WERI-Rb-1 (cell line): ENCODE data around the gene LDOC1.
"Not testable (repeated sequence)": the region's sequence is repeated elsewhere in the genome, so short reads cannot be mapped to it uniquely, and the experiment has no call there.

Source experiments
- DNase-seq: peaks from one replicate; pipeline ENCODE4 v3.0.0-alpha.2; 2020
- H3K27ac ChIP-seq: fragments of 250-450 bp; sonication (Bioruptor Pico); 2 replicates; pipeline ENCODE4 v1.5.1; 2020; ENCODE audit warnings: mild to moderate bottlenecking, moderate library complexity
- H3K27me3 ChIP-seq: fragments of 250-450 bp; sonication (Bioruptor Pico); 2 replicates; pipeline ENCODE4 v1.5.1; 2021; ENCODE audit warnings: mild to moderate bottlenecking, low read depth, moderate library complexity; ENCODE audit not compliant: insufficient read depth, severe bottlenecking
- H3K36me3 ChIP-seq: fragments of 250-450 bp; sonication (Bioruptor Pico); 2 replicates; pipeline ENCODE4 v1.5.1; 2020; ENCODE audit warnings: mild to moderate bottlenecking, moderate library complexity
- H3K4me3 ChIP-seq: 2 replicates; pipeline ENCODE4 v1.5.1; 2011; ENCODE audit warnings: low read depth, mild to moderate bottlenecking, control low read depth, low read length
- H3K9me3 ChIP-seq: fragments of 250-450 bp; sonication (Bioruptor Pico); 2 replicates; pipeline ENCODE4 v1.5.1; 2021; ENCODE audit warnings: mild to moderate bottlenecking, moderate library complexity; ENCODE audit not compliant: severe bottlenecking
- TF ChIP-seq, protein P1 (sequence below): IDR thresholded peaks from 2 replicates; pipeline ENCODE4 v1.5.1; 2011; ENCODE audit warnings: low read depth, mild to moderate bottlenecking, control low read depth, inconsistent platforms, low read length

The LDOC1 gene

DNA sequence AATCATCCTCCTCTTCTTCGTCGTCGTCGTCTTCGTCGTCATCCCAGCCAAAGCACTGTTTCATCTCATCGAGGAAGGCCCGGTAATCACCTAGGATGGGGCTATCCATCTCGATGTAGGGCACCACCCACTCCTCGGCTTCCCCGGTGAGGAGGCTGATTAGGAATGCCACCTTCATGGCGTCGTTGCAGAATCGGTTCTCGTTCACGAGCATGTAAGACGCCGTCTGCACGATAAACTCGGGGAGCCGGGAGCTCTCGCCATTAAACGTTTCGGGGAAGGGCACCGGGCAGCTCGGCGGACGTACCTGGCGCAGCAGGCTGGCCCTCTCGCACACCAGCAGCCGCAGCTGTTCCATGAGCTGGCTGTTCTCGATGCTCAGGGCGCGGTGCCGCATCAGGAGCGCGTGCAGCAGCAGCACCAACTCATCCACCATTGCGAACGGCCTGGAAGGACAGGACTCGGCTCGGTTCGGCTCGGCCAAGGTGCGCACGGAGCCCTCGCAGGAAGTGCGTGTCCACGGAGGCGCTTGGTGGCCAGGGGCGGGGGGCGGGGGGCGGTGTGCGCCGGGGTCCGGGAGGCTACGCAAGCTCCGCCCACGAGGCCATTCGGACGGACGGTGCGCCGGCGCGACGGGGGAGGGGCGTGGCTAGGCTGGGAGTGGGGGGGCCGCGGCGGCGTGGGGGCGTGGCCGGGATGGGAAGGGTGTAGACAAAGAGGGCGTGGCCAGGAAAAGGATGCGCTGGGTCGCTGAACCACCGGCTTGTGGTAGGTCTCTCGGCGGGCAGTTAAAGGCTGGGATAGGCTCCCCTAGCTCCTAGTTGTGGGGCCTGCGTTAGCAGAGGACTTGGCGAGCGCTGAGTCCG lies at the start of gene LDOC1:
Gene LDOC1 (minus strand): TSS at position 544 of the 866 bp plus-strand sequence. CDS start 108 bp downstream, at position 436.
- TF ChIP-seq, protein P1, sequence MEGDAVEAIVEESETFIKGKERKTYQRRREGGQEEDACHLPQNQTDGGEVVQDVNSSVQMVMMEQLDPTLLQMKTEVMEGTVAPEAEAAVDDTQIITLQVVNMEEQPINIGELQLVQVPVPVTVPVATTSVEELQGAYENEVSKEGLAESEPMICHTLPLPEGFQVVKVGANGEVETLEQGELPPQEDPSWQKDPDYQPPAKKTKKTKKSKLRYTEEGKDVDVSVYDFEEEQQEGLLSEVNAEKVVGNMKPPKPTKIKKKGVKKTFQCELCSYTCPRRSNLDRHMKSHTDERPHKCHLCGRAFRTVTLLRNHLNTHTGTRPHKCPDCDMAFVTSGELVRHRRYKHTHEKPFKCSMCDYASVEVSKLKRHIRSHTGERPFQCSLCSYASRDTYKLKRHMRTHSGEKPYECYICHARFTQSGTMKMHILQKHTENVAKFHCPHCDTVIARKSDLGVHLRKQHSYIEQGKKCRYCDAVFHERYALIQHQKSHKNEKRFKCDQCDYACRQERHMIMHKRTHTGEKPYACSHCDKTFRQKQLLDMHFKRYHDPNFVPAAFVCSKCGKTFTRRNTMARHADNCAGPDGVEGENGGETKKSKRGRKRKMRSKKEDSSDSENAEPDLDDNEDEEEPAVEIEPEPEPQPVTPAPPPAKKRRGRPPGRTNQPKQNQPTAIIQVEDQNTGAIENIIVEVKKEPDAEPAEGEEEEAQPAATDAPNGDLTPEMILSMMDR = no peak
- no peak for DNase-seq
- Histone ChIP-seq H3K36me3 (no peaks in the 10 kb centered on the region), H3K4me3 (no peak within 1 kb of the TSS), H3K27ac (no peak within 1 kb of the TSS), H3K27me3 (peaks cover 72% of the 10 kb centered on the region), H3K9me3 (no peaks in the 10 kb centered on the region)

DNA sequence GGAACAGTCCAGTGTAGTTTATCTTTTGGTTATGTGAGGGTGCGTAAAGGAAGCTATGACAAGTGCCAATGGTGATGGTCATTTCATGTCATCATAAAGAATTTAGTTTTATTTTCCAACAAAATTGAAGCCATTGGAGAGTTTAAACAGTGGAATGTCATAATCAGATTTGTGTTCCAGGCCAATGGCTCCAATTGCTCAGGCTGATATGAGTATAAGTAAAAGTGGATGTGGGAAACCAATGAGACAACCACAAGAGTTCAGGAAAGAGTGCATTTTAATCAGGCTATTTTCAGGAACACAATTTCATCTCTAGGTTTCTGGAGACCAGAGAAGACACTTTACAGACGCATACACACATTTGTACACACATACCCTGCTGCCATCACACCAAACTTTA lies 44.7 kb upstream of the LDOC1 start:
- no peak overlapping the region for H3K27ac ChIP-seq

DNA sequence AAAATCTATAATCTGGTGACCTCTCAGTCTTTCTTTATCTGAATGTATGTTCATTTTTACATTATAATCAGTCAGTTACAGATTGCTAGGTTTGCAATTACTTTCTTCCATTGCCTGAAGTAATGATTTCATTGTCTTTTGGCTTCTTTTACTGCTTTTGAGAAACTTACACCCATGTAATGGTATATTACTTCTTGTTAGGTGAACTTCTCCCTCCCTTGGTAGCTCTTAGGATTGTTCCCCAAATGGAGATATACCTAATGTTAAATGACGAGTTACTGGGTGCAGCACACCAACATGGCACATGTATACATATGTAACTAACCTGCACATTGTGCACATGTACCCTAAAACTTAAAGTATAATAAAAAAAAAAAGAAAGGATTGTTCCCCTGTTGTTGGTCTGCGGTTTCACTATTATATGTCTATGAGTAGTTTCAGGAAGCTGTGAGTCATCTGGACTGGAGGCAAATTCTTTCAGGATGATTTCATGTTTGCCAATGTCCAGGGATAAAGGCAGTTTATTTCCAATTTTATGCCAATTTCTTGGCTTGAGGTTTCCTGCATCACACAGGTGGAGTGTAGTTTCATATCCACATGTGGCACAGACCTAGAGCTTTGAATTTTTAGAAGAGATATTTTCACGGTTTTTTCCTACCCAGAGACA lies 43.5 kb upstream of the LDOC1 start:
- peaks cover 13% of the 10 kb centered on the region for H3K27me3 ChIP-seq
- H3K27ac ChIP-seq = no peak overlapping the region
- TF ChIP-seq, protein P1 = no peak
- no peak overlapping the region for H3K4me3 ChIP-seq
- no peaks in the 10 kb centered on the region for H3K9me3 ChIP-seq
- H3K36me3 ChIP-seq = no peaks in the 10 kb centered on the region
- no peak for DNase-seq

More for the DNA sequence above, 44.7 kb upstream of the LDOC1 start:
- H3K27me3 ChIP-seq = peaks cover 2% of the 10 kb centered on the region
- H3K9me3 ChIP-seq = no peaks in the 10 kb centered on the region
- no peak for DNase-seq
- no peak overlapping the region for H3K4me3 ChIP-seq
- no peaks in the 10 kb centered on the region for H3K36me3 ChIP-seq
- TF ChIP-seq, protein P1 = no peak

DNA sequence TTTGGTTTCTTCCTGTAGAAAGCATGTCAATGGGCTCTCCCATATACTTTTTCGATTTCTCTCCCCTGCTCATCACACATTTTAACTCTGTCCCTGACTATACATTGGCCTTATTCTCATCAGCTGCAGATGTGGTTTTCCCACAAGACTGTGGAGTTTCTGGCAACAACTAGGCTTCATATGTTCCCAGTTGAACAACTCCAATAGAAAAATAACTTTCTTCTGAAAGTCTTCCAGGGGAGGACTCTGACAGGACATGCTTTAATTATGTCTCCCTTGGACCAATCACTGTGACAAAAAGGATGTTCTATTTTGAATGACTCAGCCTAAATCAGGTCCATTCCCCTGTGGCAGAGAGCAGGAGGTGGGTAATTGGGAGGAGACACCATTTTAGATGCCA lies 37.3 kb upstream of the LDOC1 start:
- DNase-seq = no peak
- no peaks in the 10 kb centered on the region for H3K9me3 ChIP-seq
- TF ChIP-seq, protein P1 = no peak
- peaks cover 33% of the 10 kb centered on the region for H3K27me3 ChIP-seq
- no peak overlapping the region for H3K4me3 ChIP-seq
- H3K27ac ChIP-seq = no peak overlapping the region
- no peaks in the 10 kb centered on the region for H3K36me3 ChIP-seq

DNA sequence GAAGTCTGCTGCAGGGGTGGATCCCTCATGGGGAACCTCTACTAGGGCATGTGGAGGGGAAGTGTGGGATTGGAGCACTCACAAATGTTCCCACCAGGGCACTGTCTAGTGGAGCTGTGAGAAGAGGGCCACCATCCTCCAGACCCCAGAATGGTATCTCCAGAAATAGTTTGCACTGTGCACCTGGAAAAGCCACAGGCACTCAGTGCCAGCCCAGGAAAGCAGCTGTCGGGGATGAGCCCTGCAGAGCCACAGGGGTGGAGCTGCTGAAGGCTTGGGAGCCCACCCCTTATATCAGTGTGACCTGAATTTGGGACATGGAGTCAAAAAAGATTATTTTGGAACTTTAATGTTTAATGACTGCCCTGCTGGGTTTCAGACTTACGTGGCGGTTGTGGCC lies 25.0 kb upstream of the LDOC1 start:
- no peaks in the 10 kb centered on the region for H3K36me3 ChIP-seq
- no peak overlapping the region for H3K27ac ChIP-seq
- no peak for DNase-seq
- H3K27me3 ChIP-seq = peaks cover 49% of the 10 kb centered on the region
- H3K4me3 ChIP-seq = no peak overlapping the region
- no peaks in the 10 kb centered on the region for H3K9me3 ChIP-seq
- TF ChIP-seq, protein P1 = no peak

DNA sequence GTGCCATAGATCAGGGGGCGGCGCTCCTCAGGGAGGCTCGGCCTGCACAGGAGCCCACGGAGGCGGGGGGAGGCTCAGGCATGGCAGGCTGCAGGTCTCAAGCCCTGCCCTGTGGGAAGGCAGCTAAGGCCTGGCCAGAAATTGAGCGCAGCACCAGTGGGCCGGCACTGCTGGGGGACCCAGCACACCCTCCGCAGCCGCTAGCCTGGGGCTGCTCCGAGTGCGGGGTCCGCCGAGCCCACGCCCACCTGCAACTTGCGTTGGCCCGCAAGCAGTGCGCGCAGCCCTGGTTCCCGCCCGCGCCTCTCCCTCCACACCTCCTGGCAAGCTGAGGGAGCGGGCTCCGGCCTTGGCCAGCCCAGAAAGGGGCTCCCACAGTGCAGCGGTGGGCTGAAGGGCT lies 11.6 kb upstream of the LDOC1 start:
- not testable (repeated sequence) for H3K9me3 ChIP-seq, H3K36me3 ChIP-seq, DNase-seq, H3K4me3 ChIP-seq, H3K27ac ChIP-seq
- H3K27me3 ChIP-seq = peaks cover 27% of the 10 kb centered on the region
